A549 (cell line): ENCODE data around the gene FNBP1L. TPM values are rescaled to one million over a fixed set of nuclear protein-coding genes. Genes with fewer than 3 reads are reported as not detected.
A peak's percentile ranks its signal among the peaks of the same experiment; 100 is the strongest.

Source experiments
- ATAC-seq, 2 experiments: fragments of 200-7000 bp in 1 of 2; fragments of >200 bp in 1 of 2; cut with Nextera tagmentation in 1 of 2; cut with Tn5 transposase in 1 of 2; 3 replicates each; pipeline versions ENCODE4 v1.8.0 to v1.9.1; 2018 to 2020; ENCODE audit warnings: mild to moderate bottlenecking in 1 of 2, moderate library complexity in 1 of 2
- CTCF ChIA-PET: fragments of 300-600 bp; sonication (Branson Sonifier 250); formaldehyde crosslinking; extraction: SDS; loops from one replicate; lab custom pipeline; 2021; ENCODE audit warnings: antibody characterized with exemption, inconsistent platforms; lab: Yijun Ruan, JAX
- POLR2A ChIA-PET: fragments of 350-600 bp; formaldehyde crosslinking; extraction: SDS; loops from one replicate; lab custom pipeline; 2021; ENCODE audit warnings: antibody characterized with exemption, inconsistent platforms; lab: Yijun Ruan, JAX
- DNase-seq, 2 experiments: peaks; one replicate each; pipeline versions ENCODE4 v3.0.0 to v3.0.0-alpha.2; 2011 to 2016; ENCODE audit warnings: low read depth in 1 of 2, low spot score in 1 of 2
- FAIRE-seq: peaks from 2 replicates; lab custom pipeline; 2011; peaks lifted over from hg19 to GRCh38; lab: Jason Lieb, UNC
- H3K27ac ChIP-seq, 2 experiments: fragments of >200 bp; sonication (Bioruptor Twin); formaldehyde crosslinking; 3 replicates each; pipeline ENCODE4 v1.5.1; 2016 to 2017
- H3K4me1 ChIP-seq: fragments of >200 bp; sonication (Bioruptor Twin); formaldehyde crosslinking; 3 replicates; pipeline ENCODE4 v1.6.1; 2016
- H3K4me2 ChIP-seq: fragments of >200 bp; sonication (Bioruptor Twin); formaldehyde crosslinking; 3 replicates; pipeline ENCODE4 v1.6.1; 2016
- H3K4me3 ChIP-seq: fragments of >200 bp; sonication (Bioruptor Twin); formaldehyde crosslinking; 3 replicates; pipeline ENCODE4 v1.5.1; 2016
- H3K9me3 ChIP-seq: fragments of >200 bp; sonication (Bioruptor Twin); formaldehyde crosslinking; 3 replicates; pipeline ENCODE4 v1.6.1; 2016
- CHD2 ChIP-seq: fragments of 150-350 bp; IDR thresholded peaks from 2 replicates; pipeline ENCODE4 v1.6.1; 2014; ENCODE audit warnings: low read length; ENCODE audit not compliant: partially characterized antibody
- CHD4 ChIP-seq: fragments of 200-600 bp; sonication (generic); IDR thresholded peaks from 2 replicates; pipeline ENCODE4 v1.6.1; 2016; ENCODE audit warnings: antibody characterized with exemption, mild to moderate bottlenecking, borderline replicate concordance
- EHF ChIP-seq: fragments of 250-450 bp; sonication (Bioruptor Pico); IDR thresholded peaks from 2 replicates; pipeline ENCODE4 v1.5.0; 2020; ENCODE audit warnings: mild to moderate bottlenecking
- HDAC2 ChIP-seq: fragments of 200-600 bp; sonication (generic); IDR thresholded peaks from 2 replicates; pipeline ENCODE4 v1.6.1; 2016
- HOXA7 ChIP-seq: fragments of 250-450 bp; sonication (Bioruptor Pico); IDR thresholded peaks from 2 replicates; pipeline ENCODE4 v1.5.0; 2020; ENCODE audit warnings: mild to moderate bottlenecking, moderate library complexity
- HOXB13 ChIP-seq: fragments of 250-450 bp; sonication (Bioruptor Pico); IDR thresholded peaks from 2 replicates; pipeline ENCODE4 v1.5.0; 2020; ENCODE audit warnings: low read depth, mild to moderate bottlenecking, moderate library complexity
- KDM5A ChIP-seq: fragments of 200-600 bp; sonication (generic); IDR thresholded peaks from 2 replicates; pipeline ENCODE4 v1.6.1; 2016; ENCODE audit warnings: antibody characterized with exemption, mild to moderate bottlenecking
- MAFK ChIP-seq: fragments of 450-650 bp; IDR thresholded peaks from 2 replicates; pipeline ENCODE4 v1.6.1; 2014; ENCODE audit not compliant: partially characterized antibody
- MAZ ChIP-seq: fragments of 150-350 bp; IDR thresholded peaks from 2 replicates; pipeline ENCODE4 v1.6.1; 2014; ENCODE audit warnings: antibody characterized with exemption, low read depth, low read length, borderline replicate concordance
- NPAS2 ChIP-seq: fragments of 250-450 bp; sonication (Bioruptor Pico); IDR thresholded peaks from 2 replicates; pipeline ENCODE4 v1.8.0; 2022; ENCODE audit warnings: mild to moderate bottlenecking, moderate library complexity, borderline replicate concordance
- NR3C1 ChIP-seq: fragments of >200 bp; sonication (Bioruptor Twin); formaldehyde crosslinking; IDR thresholded peaks from 3 replicates; pipeline ENCODE4 v1.6.1; 2017
- POLR2AphosphoS2 ChIP-seq: conservative IDR thresholded peaks from 2 replicates; pipeline ENCODE4 v1.6.1; 2012; ENCODE audit warnings: low read length, improper control_type of control experiment, inconsistent platforms
- RAD21 ChIP-seq, 2 experiments: fragments of >200 bp in 1 of 2; sonication (Bioruptor Twin) in 1 of 2; formaldehyde crosslinking in 1 of 2; IDR thresholded peaks in 1 of 2; conservative IDR thresholded peaks in 1 of 2; 2 replicates in 1 of 2; 3 replicates in 1 of 2; pipeline ENCODE4 v1.6.1; 2012 to 2018; ENCODE audit warnings: inconsistent platforms in 1 of 2
- SMC3 ChIP-seq: fragments of >200 bp; sonication (Bioruptor Twin); formaldehyde crosslinking; IDR thresholded peaks from 3 replicates; pipeline ENCODE4 v1.6.1; 2018; ENCODE audit warnings: inconsistent platforms
- ZC3H11A ChIP-seq: fragments of 450-650 bp; IDR thresholded peaks from 2 replicates; pipeline ENCODE4 v1.6.1; 2014; ENCODE audit warnings: antibody characterized with exemption, mild to moderate bottlenecking
- WGBS: methylation state at CpG from one replicate; pipeline ENCODE4 v1.1.6; 2017; ENCODE audit errors: missing lambda C conversion rate; 5-methylcytosine and 5-hydroxymethylcytosine counted together
- polyA plus RNA-seq, 4 experiments: library from polyadenylated mRNA; depleted of rRNA in 3 of 4; stranded (reverse); fragments of >200 nt; fragmentation: RNase III in 1 of 4; extraction: RNeasy Plus Mini Kit Qiagen cat#74134 plus additional on column Dnase treatment in 1 of 4; gene quantifications; 2 replicates in 3 of 4; 3 replicates in 1 of 4; pipeline ENCODE4 v1.2.3, GENCODE V29; 2011 to 2017
- TF ChIP-seq, protein P1 (sequence below): fragments of 200-600 bp; sonication (generic); IDR thresholded peaks from 2 replicates; pipeline ENCODE4 v1.6.1; 2016; ENCODE audit warnings: antibody characterized with exemption, mild to moderate bottlenecking, moderate library complexity
- TF ChIP-seq, protein P2 (sequence below): fragments of 150-350 bp; IDR thresholded peaks from 2 replicates; pipeline ENCODE4 v1.6.1; 2014; ENCODE audit warnings: low read depth, mild to moderate bottlenecking, low read length
- TF ChIP-seq, protein P3 (sequence below): IDR thresholded peaks from 2 replicates; pipeline ENCODE4 v1.6.1; 2012
- TF ChIP-seq, protein P4 (sequence below): fragments of 250-450 bp; sonication (Bioruptor Pico); IDR thresholded peaks from 2 replicates; pipeline ENCODE4 v1.5.0; 2020; ENCODE audit warnings: low read depth, mild to moderate bottlenecking, moderate library complexity
- TF ChIP-seq, protein P5 (sequence below): fragments of 250-450 bp; sonication (Bioruptor Pico); IDR thresholded peaks from 2 replicates; pipeline ENCODE4 v1.5.0; 2021; ENCODE audit warnings: mild to moderate bottlenecking, moderate library complexity, borderline replicate concordance

FNBP1L gene
- polyA plus RNA-seq, 2 of the 4 experiments (the other 2 are of a cell fraction), result 19.8 to 42.3 TPM

DNA sequence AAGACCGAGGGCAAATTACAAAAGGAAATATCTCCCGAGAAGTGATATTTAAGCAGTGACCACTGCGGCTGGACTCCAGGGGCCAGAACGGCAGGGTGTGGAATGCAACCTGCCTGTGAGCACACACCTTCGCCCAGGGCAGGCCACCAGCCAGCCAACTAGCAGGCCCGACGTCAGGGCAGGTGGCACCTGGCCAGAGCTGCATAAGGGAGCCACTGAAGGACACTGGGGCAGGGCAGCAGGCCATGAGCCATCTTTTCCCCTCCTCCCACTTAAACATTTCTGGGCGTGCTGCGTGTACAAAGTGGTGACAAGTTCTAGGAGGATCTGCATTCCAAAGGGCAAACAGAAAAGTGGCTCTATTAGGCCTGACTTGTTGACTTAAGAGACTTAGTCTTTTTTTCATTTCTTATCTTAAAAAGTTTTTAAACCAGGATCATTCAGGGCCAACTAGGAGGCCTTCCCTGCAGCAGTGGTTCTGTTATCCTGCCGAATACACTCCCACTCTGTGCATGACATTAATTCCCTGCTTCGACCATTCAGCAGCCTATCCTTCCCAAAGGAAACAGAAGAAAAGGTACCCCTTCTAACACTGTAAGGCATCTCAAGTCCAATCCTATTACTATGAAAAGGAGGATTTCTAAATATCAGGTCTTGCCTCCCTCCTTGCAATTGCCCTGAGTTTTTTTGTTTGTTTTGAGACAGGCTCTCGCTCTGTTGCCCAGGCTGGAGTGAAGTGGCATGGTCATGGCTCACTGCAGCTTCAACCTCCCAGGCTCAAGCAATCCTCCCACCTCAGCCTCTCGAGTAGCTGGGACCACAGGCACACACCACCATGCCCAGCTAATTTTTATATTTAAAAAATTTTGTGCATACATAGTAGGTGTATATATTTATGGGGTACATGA is 137.4 kb downstream of the FNBP1L start (continued):
- no peak for TF ChIP-seq NR3C1
- TF ChIP-seq HDAC2, result no peak
- no peak for TF ChIP-seq ZC3H11A
- TF ChIP-seq, protein P1, sequence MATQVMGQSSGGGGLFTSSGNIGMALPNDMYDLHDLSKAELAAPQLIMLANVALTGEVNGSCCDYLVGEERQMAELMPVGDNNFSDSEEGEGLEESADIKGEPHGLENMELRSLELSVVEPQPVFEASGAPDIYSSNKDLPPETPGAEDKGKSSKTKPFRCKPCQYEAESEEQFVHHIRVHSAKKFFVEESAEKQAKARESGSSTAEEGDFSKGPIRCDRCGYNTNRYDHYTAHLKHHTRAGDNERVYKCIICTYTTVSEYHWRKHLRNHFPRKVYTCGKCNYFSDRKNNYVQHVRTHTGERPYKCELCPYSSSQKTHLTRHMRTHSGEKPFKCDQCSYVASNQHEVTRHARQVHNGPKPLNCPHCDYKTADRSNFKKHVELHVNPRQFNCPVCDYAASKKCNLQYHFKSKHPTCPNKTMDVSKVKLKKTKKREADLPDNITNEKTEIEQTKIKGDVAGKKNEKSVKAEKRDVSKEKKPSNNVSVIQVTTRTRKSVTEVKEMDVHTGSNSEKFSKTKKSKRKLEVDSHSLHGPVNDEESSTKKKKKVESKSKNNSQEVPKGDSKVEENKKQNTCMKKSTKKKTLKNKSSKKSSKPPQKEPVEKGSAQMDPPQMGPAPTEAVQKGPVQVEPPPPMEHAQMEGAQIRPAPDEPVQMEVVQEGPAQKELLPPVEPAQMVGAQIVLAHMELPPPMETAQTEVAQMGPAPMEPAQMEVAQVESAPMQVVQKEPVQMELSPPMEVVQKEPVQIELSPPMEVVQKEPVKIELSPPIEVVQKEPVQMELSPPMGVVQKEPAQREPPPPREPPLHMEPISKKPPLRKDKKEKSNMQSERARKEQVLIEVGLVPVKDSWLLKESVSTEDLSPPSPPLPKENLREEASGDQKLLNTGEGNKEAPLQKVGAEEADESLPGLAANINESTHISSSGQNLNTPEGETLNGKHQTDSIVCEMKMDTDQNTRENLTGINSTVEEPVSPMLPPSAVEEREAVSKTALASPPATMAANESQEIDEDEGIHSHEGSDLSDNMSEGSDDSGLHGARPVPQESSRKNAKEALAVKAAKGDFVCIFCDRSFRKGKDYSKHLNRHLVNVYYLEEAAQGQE, result no peak
- TF ChIP-seq, protein P2, sequence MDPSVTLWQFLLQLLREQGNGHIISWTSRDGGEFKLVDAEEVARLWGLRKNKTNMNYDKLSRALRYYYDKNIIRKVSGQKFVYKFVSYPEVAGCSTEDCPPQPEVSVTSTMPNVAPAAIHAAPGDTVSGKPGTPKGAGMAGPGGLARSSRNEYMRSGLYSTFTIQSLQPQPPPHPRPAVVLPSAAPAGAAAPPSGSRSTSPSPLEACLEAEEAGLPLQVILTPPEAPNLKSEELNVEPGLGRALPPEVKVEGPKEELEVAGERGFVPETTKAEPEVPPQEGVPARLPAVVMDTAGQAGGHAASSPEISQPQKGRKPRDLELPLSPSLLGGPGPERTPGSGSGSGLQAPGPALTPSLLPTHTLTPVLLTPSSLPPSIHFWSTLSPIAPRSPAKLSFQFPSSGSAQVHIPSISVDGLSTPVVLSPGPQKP, result no peak
- TF ChIP-seq HOXA7 (CRISPR knock-in tag), result no peak
- no peak for TF ChIP-seq HOXB13
- TF ChIP-seq, protein P3, sequence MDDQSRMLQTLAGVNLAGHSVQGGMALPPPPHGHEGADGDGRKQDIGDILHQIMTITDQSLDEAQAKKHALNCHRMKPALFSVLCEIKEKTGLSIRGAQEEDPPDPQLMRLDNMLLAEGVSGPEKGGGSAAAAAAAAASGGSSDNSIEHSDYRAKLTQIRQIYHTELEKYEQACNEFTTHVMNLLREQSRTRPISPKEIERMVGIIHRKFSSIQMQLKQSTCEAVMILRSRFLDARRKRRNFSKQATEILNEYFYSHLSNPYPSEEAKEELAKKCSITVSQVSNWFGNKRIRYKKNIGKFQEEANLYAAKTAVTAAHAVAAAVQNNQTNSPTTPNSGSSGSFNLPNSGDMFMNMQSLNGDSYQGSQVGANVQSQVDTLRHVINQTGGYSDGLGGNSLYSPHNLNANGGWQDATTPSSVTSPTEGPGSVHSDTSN, result no peak
- no peak for TF ChIP-seq MAZ
- TF ChIP-seq MAFK, result no peak
- TF ChIP-seq, all 56 proteins: peak for 6

DNA sequence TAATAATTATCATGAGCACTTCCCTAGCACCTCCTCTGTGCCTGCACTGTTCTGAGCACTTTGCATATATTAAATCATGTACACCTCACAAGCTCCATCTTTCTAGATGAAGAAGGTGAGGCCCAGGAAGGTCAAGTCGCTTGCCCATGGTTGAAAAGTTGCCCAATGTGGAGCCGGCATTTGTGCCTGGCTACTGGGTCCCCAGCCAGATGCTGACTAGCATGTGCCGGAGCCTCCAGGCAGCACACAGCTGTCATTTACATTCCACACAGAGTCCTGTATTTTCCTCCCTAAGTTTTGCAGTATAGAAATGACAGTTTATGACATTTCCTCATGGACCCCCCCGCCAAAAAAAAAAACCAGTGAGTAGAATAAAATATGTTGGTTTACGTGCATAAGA is 139.4 kb downstream of the FNBP1L start:
- H3K4me1 ChIP-seq, result peaks cover 82% of the 10 kb centered on the region
- peak overlapping the region in 1 of 2 experiments; percentile 83; a peak in 2 of 6 replicates for H3K27ac ChIP-seq
- ChIA-PET CTCF (interaction anchor here (0.6 to 1.6 kb wide), 2 partner anchors 153 to 283 kb away, joined by 3 to 4 read pairs; no protein-coding TSS in a partner anchor), POLR2A (no interaction called here)
- no peak for ATAC-seq
- H3K4me2 ChIP-seq, result no peak overlapping the region
- WGBS, result 96% methylated on average over 5 of the region's 5 CpGs
- FAIRE-seq, result no peak
- DNase-seq, result no peak
- no peaks in the 10 kb centered on the region for H3K9me3 ChIP-seq
- TF ChIP-seq KDM5A (no peak), HOXA7 (CRISPR knock-in tag) (no peak), RAD21 (conservative IDR thresholded peaks at IDR 0.05 in 1 of 2, IDR thresholded peaks at IDR 0.05 in 1 of 2) (no peak), EHF (CRISPR knock-in tag) (no peak)
- TF ChIP-seq, protein P4, sequence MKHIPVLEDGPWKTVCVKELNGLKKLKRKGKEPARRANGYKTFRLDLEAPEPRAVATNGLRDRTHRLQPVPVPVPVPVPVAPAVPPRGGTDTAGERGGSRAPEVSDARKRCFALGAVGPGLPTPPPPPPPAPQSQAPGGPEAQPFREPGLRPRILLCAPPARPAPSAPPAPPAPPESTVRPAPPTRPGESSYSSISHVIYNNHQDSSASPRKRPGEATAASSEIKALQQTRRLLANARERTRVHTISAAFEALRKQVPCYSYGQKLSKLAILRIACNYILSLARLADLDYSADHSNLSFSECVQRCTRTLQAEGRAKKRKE (CRISPR knock-in tag), result no peak
- TF ChIP-seq, all 56 proteins: peak for 0
- H3K4me3 ChIP-seq, result no peak overlapping the region

DNA sequence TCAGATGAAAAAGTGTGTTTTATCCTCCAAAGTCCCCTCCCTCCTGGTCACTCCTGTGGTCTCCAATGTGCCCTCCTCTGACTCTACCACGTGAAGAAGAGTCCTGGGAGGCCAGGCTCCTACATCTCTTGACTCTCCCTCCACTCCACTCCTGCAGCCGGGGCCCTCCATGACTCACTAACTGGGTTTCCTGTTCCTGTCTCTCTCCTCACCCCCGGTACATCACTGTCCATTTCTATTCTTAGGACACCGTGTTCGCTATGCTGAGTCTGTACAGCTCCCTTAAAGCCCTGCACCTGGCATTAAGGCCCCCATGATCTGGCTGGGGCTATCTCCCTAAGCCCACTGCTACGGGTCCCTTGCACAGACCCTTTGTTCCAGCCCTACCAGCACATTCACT is 140.3 kb downstream of the FNBP1L start:
- H3K4me3 ChIP-seq, result no peak overlapping the region
- WGBS, result 88% methylated on average over 6 of the region's 6 CpGs
- TF ChIP-seq NPAS2 (CRISPR knock-in tag) (no peak), CHD2 (no peak), HDAC2 (no peak), CHD4 (no peak), MAZ (no peak), POLR2AphosphoS2 (no peak), NR3C1 (no peak), SMC3 (no peak)
- TF ChIP-seq, protein P5, sequence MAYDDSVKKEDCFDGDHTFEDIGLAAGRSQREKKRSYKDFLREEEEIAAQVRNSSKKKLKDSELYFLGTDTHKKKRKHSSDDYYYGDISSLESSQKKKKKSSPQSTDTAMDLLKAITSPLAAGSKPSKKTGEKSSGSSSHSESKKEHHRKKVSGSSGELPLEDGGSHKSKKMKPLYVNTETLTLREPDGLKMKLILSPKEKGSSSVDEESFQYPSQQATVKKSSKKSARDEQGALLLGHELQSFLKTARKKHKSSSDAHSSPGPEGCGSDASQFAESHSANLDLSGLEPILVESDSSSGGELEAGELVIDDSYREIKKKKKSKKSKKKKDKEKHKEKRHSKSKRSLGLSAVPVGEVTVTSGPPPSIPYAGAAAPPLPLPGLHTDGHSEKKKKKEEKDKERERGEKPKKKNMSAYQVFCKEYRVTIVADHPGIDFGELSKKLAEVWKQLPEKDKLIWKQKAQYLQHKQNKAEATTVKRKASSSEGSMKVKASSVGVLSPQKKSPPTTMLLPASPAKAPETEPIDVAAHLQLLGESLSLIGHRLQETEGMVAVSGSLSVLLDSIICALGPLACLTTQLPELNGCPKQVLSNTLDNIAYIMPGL (CRISPR knock-in tag), result no peak
- TF ChIP-seq, protein P2, result no peak
- TF ChIP-seq, all 56 proteins: peak for 0
- FAIRE-seq, result no peak
- ATAC-seq, result no peak
- ChIA-PET POLR2A (no interaction called here), CTCF (interaction anchor here (0.6 kb wide), 1 partner anchor 154 kb away, joined by 3 read pairs; no protein-coding TSS in a partner anchor)
- DNase-seq, result no peak
- H3K4me1 ChIP-seq, result peaks cover 82% of the 10 kb centered on the region
- no peaks in the 10 kb centered on the region for H3K9me3 ChIP-seq
- H3K27ac ChIP-seq, result peak overlapping the region; percentile 2 to 70; a peak in 4 of 6 replicates
- H3K4me2 ChIP-seq, result no peak overlapping the region
